Ovary (tissue), 3 donors: ENCODE data around the gene FCN1.

Source experiments
- CTCF ChIP-seq, 3 donors: fragments of 450-650 bp in 2 of 3; fragments of 200-600 bp in 1 of 3; IDR thresholded peaks; one replicate each; pipeline versions ENCODE4 v1.5.1 to v1.8.0; 2016 to 2022; ENCODE audit warnings: antibody characterized with exemption in 3 of 3, mild to moderate bottlenecking in 1 of 3
- POLR2A ChIP-seq: fragments of 450-650 bp; IDR thresholded peaks from one replicate; pipeline ENCODE4 v1.6.1; 2017; ENCODE audit warnings: antibody characterized with exemption, mild to moderate bottlenecking, moderate library complexity
- donor health status: DM: no; HTN: no; CAD: no.

- TF ChIP-seq CTCF (IDR thresholded peaks at IDR 0.05) (no peak), POLR2A (no peak)
These were observed 5.2 kb upstream of the FCN1 start for GRCh38 chr9:134922932-134923240.
